GM18861 (cell line): ENCODE data around the gene KLHDC7B.
"Not testable (repeated sequence)": the region's sequence is repeated elsewhere in the genome, so short reads cannot be mapped to it uniquely, and the experiment has no call there.

Source experiments
- ATAC-seq: cut with Tn5 transposase; IDR thresholded peaks from one replicate; pipeline ENCODE4 v1.9.1; 2021; ENCODE audit not compliant: unreplicated experiment

KLHDC7B gene

GRCh38 chr22:50517495-50518260 lies 28.0 kb upstream of the KLHDC7B start:
- ATAC-seq: no peak

GRCh38 chr22:50518606-50519005 lies 27.1 kb upstream of the KLHDC7B start:
- no peak for ATAC-seq

- ATAC-seq: no peak
Observed at GRCh38 chr22:50519151-50519550, 26.5 kb upstream of the KLHDC7B start.

- ATAC-seq: not testable (repeated sequence)
Observed at GRCh38 chr22:50520184-50520583, 25.5 kb upstream of the KLHDC7B start.

- ATAC-seq: no peak
Observed at GRCh38 chr22:50520826-50521453, 24.8 kb upstream of the KLHDC7B start.

- ATAC-seq: no peak
Observed at GRCh38 chr22:50521710-50522109, 24.0 kb upstream of the KLHDC7B start.

- ATAC-seq: no peak
Observed at GRCh38 chr22:50522208-50522805, 23.4 kb upstream of the KLHDC7B start.

- no peak for ATAC-seq
Observed at GRCh38 chr22:50522806-50523438, 22.8 kb upstream of the KLHDC7B start.

GRCh38 chr22:50523458-50523805 lies 22.3 kb upstream of the KLHDC7B start:
- no peak for ATAC-seq

- no peak for ATAC-seq
Observed at GRCh38 chr22:50523806-50524675, 21.7 kb upstream of the KLHDC7B start.

- no peak for ATAC-seq
Observed at GRCh38 chr22:50524676-50525103, 21.0 kb upstream of the KLHDC7B start.

GRCh38 chr22:50525104-50525857 lies 20.4 kb upstream of the KLHDC7B start, which contains the start of gene SCO2:
TSS of gene SCO2 (minus strand) at chr22:50525598. CDS start at chr22:50524411, 1,187 bp downstream.
- ATAC-seq: peak; percentile 36

- no peak for ATAC-seq
Observed at GRCh38 chr22:50525858-50526107, 19.9 kb upstream of the KLHDC7B start.

- ATAC-seq: peak; percentile 19
Observed at GRCh38 chr22:50526108-50526833, 19.4 kb upstream of the KLHDC7B start.

- no peak for ATAC-seq
Observed at GRCh38 chr22:50526834-50527801, 18.6 kb upstream of the KLHDC7B start.

- no peak for ATAC-seq
Observed at GRCh38 chr22:50527921-50528681, 17.6 kb upstream of the KLHDC7B start.

GRCh38 chr22:50528682-50529415 lies 16.9 kb upstream of the KLHDC7B start:
- ATAC-seq: no peak
